ENCODE results near the gene C1QTNF8.

C1QTNF8 gene

DNA sequence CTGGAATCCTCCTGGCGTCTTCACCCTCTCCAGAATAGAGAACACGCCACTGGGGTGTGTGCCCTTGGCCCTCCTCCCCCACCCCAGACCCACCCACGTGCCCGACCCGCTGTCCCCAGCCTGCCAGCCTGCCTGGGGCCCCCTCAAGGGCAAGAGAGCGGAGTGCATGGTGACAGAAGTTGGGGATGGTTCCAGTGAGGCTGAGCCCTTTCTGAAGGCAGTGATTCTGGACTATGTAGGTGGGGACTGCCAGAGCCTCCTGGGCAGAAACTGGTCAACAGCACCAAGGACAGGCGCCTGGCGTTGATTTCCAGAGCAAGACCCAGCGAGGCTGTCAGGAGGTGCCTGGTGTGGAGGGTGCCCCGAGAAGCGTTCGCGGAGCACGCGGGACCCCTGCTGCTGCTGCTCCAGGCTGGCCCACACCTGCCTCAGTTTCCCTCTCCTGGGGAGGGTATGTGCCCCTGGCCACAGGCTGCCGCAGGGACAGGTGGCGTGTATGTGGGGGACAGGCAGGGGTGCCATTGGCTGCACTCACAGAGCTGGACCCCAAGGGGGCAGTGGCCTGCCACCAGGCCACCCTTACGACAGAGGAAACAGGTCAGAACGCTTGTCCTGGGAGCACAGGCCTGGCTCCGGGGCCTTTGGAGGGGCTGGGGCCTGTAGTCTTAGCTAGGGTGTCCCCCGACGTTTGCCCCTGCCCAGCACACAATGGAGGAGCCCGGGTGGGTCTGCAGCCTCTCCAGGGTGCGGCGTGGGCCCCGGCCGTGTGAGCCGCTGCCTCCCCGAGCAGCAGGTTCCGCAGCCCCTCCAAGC lies 22.3 kb downstream of the C1QTNF8 start:
- DNase-seq, result no peak

DNA sequence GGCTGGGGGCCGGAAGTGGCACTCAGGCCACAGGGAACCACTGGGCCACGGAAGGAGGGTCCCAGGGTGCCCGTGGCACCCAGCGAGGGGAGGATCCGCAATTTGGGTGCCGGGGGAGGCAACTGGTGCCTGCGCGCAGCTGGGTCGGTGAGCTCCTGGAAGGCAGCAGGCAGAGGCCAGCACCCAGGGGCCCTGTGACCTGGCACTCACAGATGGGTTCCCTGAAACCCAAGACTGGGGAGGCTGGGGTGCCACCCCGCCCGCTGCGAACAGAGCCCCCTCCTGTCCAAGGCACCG lies 22.8 kb downstream of the C1QTNF8 start:
- DNase-seq, result no peak

DNA sequence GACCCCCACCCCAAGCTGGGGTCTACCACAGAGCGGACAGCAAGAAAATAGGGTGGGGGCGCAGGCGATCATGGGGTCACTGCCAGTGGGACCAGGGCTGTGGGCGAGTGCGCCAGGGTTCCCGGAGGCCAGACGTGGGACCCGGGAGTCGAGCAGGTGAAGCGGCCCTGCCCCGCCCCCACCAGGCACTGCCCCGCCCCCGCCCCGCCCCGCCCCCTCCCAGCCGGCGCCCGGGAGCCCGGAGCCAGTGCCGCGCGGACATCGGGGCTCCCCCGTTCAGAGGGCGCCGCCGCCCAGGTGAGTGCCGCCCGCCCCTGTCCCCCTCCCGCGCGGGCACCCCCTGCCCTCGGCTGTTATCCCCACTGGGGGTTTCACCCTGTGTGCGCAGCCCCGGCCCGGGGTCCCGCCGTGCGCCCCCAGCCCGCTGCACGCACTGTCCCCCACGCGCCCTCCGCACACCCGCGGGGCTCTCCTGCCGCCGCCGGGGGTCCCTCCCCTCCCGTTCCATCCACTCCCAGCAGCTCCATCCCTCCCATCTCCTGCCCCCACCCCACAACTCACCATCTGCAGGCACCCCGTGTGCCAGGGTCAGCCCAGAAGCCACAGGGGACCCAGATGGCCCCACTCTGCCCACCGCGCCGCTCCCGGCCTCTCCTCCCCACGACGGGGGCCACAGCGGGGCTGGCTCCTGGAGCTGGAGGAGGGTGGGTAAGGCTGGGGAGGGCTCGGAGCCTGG lies 23.4 kb downstream of the C1QTNF8 start, which contains the start of gene SSTR5:
SSTR5 (plus strand) TSS at position 222 of the 736 bp plus-strand sequence. CDS start 6,122 bp downstream, outside the sequence.
- DNase-seq, result no peak

GRCh38 chr16:1071561-1072225 lies 24.4 kb downstream of the C1QTNF8 start:
- no peak for DNase-seq

DNA sequence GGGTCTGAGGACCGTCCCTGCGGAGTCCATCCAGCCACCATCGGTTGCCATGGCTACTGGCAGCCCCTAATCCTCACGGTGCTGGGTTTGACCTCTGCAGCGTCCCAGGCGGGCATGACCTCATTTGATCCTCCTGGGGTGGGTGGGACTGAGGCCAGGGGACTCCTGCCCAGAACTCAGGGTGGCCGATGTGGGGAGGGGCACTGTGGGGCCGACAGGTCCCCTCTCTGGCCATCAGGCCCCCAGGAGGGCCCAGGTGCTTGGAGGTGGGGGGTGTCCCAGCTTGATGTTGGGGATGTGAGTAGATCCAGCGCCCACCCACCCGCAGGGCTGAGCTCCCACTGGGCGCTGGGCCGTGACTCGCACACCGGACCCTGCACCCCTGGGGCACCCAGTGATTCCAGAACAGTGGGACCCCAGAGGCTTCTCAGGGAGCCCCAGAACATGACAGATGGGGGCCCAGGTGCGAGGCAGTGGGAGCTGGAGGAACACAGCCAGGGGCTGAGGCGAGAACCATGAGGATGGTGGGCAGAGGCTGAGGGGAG lies 25.1 kb downstream of the C1QTNF8 start:
- no peak for DNase-seq

DNA sequence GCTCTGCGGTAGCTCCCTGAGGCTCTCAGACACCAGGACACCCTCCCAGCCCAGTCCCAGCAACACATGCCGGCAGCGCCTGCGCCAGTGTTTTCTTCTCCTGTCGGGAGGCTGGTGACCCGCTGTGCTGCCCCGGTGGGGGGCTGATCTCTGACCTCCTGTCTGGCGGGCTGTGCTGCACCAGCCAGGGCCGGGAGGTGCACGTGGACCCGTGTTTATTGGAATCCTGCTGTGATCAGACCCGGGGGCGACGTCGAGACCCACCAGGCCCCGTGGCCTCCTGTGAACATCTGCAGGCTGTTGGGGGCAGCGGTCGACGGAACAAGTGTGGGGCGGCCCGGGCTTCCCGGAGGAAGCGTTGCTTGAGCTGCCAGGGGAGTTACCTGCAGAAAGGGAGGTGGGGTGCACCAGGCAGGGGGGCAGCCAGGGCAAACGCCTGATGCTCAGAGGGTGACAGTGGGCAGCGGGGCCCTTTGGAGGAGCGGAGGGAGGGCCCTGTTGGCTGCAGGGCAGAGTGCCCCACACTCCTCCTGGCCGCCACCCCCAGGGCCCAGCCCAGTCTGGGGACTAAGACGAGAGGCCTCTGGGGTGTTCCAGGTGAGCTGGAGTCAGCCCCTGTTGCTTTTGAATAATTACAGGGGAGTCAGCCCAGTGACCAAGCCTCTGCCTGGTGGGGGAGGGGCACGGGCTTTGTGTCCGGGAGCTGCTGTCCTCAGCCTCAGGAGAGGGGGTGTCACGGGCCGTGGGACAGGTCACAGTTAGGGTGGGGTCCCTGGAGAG lies 25.8 kb downstream of the C1QTNF8 start:
- no peak for DNase-seq

DNA sequence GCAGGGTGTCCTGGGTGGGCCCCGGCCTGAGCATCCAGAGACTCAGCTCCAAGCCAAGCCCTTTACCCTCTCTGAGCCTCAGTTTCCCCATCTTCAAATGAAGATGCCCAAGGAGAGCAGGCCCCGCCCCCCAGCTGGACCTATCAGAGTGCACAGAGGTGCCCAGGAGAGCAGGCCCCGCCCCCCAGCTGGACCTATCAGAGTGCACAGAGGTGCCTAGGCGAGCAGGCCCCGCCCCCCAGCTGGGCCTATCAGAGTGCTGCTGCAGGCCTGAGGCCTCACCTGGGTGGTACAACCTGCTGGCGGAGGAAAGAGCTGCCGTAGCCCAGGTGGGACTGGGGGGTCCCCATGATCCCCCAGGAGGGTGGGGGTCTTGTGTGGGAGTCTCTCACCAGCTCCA lies 26.9 kb downstream of the C1QTNF8 start:
- DNase-seq, result no peak

DNA sequence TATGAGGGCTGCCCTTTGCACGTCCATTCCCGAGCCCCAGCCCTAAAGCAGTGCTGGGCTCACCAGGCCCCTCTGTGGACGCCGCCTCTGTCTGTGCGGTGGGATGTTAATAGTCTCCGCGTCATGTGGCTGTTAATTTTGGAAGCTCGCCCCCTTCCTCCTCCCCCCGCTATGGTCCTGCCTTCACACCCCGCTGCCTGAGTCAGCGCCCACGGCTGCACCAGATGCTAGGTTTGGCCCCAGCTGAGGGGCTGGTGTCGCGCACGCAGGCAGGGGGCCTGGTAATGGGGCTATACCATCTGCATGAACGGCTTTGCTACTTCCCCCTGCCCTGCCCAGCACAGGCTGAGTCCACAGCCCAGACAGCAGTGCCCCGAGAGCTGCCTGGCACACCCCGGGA lies 27.6 kb downstream of the C1QTNF8 start:
- DNase-seq, result no peak

- DNase-seq, result no peak
Measured at GRCh38 chr16:1067629-1068028, 28.4 kb downstream of the C1QTNF8 start.

- DNase-seq, result no peak
Measured at GRCh38 chr16:1066584-1067172, 29.4 kb downstream of the C1QTNF8 start.

GRCh38 chr16:1065469-1066128 lies 30.4 kb downstream of the C1QTNF8 start:
- no peak for DNase-seq

- no peak for DNase-seq
Measured at GRCh38 chr16:1063728-1064127, 32.3 kb downstream of the C1QTNF8 start.

GRCh38 chr16:1062895-1063294 lies 33.1 kb downstream of the C1QTNF8 start:
- DNase-seq, result no peak

DNA sequence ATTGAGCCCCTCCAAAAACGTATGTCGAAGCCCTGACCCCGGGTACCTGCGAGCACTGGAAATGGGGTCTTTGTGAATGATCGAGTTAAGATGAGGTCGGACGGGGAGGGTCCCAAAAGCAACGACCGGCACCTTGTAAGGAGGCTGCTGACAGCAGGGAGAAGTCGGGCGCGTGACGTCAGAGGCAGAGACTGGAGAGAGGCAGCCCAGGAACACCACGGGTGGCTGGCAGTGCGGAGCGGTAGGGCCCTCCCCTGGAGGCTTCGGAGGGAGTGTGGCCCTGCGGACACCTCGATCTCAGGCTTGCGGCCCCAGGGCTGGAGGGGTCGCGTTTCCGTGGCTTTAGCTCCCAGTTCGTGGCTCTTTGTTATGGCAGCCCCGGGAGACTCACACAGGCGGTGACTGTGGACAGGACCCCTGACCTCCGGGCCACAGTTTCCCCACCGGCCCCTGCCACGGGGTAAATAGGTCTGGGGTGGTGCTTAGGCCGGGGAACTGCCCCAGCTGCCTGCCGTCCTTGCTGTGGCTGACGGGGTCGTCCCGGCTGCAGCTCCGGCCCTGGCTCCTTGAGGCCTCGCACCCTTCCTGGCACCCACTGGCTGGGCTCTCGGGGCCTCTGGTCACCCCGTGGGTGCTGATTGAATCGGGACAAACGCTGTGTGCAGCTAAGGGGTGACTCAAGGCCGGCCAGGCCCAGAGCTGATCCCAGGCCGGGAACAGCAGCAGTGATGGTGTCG lies 34.1 kb downstream of the C1QTNF8 start:
- no peak for DNase-seq

GRCh38 chr16:1060416-1061340 lies 35.4 kb downstream of the C1QTNF8 start:
- DNase-seq, result no peak

DNA sequence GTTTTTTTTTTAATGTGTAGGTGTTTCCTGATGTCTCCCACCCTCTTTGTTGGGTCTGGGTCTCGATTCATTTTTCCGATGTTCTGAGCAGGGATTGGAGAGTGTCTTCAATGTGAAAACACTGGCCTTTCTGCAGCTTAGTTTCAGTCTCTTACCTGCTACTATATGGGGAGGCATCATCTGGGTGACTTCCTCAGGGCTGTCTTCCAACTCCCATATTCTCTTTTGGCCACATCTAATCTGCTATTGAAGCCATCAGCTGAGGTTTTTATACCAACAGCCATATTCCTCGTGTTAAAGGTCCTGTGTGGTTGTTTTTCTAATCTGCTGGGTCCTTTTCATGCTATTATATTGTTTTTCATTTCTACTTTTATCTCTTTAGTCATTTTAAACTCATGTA lies 36.7 kb downstream of the C1QTNF8 start:
- no peak for DNase-seq

GRCh38 chr16:1058216-1058615 lies 37.8 kb downstream of the C1QTNF8 start:
- no peak for DNase-seq

DNA sequence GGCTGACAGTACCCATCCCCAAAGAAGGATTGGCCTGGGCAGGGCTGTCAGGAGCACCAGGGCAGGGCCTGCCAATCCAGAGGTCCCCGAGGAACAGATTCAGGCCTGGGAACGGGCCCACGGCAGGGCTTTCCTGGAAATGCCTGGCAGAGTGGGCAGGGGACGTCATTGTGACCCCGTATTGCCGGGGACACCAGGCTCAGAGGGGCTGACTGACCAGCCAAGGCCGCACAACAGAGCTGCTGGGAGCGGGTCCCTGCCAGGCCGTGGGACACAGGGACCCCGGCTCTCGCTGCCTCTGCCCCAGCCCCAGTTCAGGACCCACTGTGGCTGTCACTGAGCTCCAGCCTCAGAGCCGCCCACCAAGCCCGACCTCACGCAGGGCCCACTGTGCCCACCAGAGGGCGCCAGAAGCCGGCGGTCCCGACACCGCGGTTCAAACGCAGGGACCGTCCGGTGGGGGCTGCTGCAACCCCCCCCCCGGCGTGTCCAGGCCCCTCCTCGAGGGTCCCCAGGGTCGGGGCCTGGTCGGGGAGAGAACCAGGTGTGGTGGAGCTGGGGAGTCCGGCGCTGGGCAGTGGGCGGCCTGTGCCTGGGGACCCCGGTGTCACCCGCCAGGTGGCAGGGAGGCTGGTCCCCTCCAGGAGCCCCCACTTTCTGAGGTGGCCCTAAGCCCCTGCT lies 38.7 kb downstream of the C1QTNF8 start:
- peak; percentile 49 to 63 (median 57) for DNase-seq

DNA sequence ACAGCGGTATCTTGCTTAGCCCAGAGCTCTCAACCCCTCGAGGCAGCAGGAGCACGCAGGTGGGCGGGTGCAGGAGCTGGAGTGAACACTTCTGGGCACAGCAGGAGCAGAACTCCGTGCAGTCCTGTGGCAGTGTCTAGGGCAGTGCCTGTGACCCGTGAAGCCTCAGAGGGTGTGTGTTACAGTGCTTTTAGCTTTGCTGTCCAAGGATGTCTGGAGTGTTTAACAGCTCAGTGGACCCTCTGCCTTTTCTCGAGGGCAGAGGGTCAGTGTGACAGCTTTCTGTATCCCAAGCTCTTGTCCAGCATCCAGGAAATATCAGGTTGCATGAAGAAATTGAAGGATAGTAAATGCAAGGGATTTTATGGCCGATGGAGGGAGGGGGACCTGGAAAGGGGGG lies 39.8 kb downstream of the C1QTNF8 start:
- DNase-seq, result no peak

Data from activated naive CD4-positive, alpha-beta T cell (primary cell).